CD14-positive monocyte (primary cell): Measurements from ENCODE around the gene UBASH3B. TPM values are rescaled to one million over a fixed set of nuclear protein-coding genes. Genes with fewer than 3 reads are reported as not detected.
"Not testable (repeated sequence)": the region's sequence is repeated elsewhere in the genome, so short reads cannot be mapped to it uniquely, and the experiment has no call there.

Experiments
- DNase-seq, 3 donors: peaks; one replicate each; pipeline ENCODE4 v3.0.0-alpha.2; 2011 to 2022
- H2AFZ ChIP-seq: 2 replicates; pipeline ENCODE4 v1.6.0; 2012; ENCODE audit warnings: mild to moderate bottlenecking, low read depth, low read length, inconsistent platforms; ENCODE audit not compliant: insufficient read depth, poor library complexity, severe bottlenecking
- H3K27ac ChIP-seq, 2 donors: 1 replicate in 1 of 2; 2 replicates in 1 of 2; pipeline ENCODE4 v1.5.1; 2012 to 2013; ENCODE audit warnings: low read length in 2 of 2, control low read depth in 1 of 2, inconsistent platforms in 1 of 2, low read depth in 1 of 2, mild to moderate bottlenecking in 1 of 2
- H3K27me3 ChIP-seq, 2 donors: one replicate each; pipeline versions ENCODE4 v1.6.0 to v1.6.1; 2011 to 2013; ENCODE audit warnings: low read length in 2 of 2; ENCODE audit not compliant: control insufficient read depth in 2 of 2, insufficient read depth in 2 of 2
- H3K36me3 ChIP-seq, 2 donors: replicated peaks in 1 of 2; 1 replicate in 1 of 2; 2 replicates in 1 of 2; pipeline versions ENCODE4 v1.5.1 to v1.6.1; 2012 to 2013; ENCODE audit warnings: low read length in 2 of 2, control low read depth in 1 of 2, inconsistent platforms in 1 of 2, mild to moderate bottlenecking in 1 of 2; ENCODE audit not compliant: insufficient read depth in 2 of 2, control insufficient read depth in 1 of 2
- H3K4me1 ChIP-seq, 2 donors: 1 replicate in 1 of 2; 2 replicates in 1 of 2; pipeline versions ENCODE4 v1.5.1 to v1.6.1; 2012 to 2013; ENCODE audit warnings: low read length in 2 of 2, control low read depth in 1 of 2, inconsistent platforms in 1 of 2, mild to moderate bottlenecking in 1 of 2, moderate library complexity in 1 of 2; ENCODE audit not compliant: insufficient read depth in 2 of 2, control insufficient read depth in 1 of 2
- H3K4me2 ChIP-seq: replicated peaks from 2 replicates; pipeline ENCODE3; 2012; ENCODE audit warnings: low read length, moderate library complexity, mild to moderate bottlenecking; ENCODE audit not compliant: poor library complexity, severe bottlenecking; ENCODE audit errors: extremely low read depth
- H3K4me3 ChIP-seq, 3 experiments: fragments of 200-600 bp in 1 of 3; sonication (generic) in 1 of 3; replicated peaks in 1 of 3; 1 replicate in 2 of 3; 2 replicates in 1 of 3; pipeline ENCODE4 v1.5.1; 2011 to 2013; ENCODE audit warnings: low read length in 3 of 3, mild to moderate bottlenecking in 3 of 3, control low read depth in 2 of 3, low read depth in 2 of 3, inconsistent platforms in 1 of 3, moderate library complexity in 1 of 3
- H3K79me2 ChIP-seq: 2 replicates; pipeline ENCODE4 v1.6.0; 2012; ENCODE audit warnings: mild to moderate bottlenecking, control low read depth, inconsistent platforms, low read length, moderate library complexity; ENCODE audit not compliant: insufficient read depth
- H3K9ac ChIP-seq: 2 replicates; pipeline ENCODE4 v1.6.0; 2017; ENCODE audit warnings: low read length, mild to moderate bottlenecking; ENCODE audit not compliant: insufficient read depth, poor library complexity, severe bottlenecking
- H3K9me3 ChIP-seq, 2 donors: replicated peaks in 1 of 2; 1 replicate in 1 of 2; 2 replicates in 1 of 2; pipeline versions ENCODE4 v1.5.1 to v1.6.1; 2012 to 2013; ENCODE audit warnings: low read length in 2 of 2, control low read depth in 1 of 2; ENCODE audit not compliant: control insufficient read depth in 1 of 2, insufficient read depth in 1 of 2
- H4K20me1 ChIP-seq: 2 replicates; pipeline ENCODE4 v1.6.0; 2012; ENCODE audit warnings: mild to moderate bottlenecking, low read length, control low read depth, moderate library complexity; ENCODE audit not compliant: insufficient read depth
- H3K27ac Mint-ChIP-seq, 7 donors: one replicate each; pipeline ENCODE4 v1.8.0; 2020; ENCODE audit warnings: mild to moderate bottlenecking in 7 of 7, mixed read lengths in 7 of 7, moderate library complexity in 6 of 7, inconsistent platforms in 2 of 7
- H3K27me3 Mint-ChIP-seq, 3 donors: one replicate each; pipeline ENCODE4 v1.8.0; 2021 to 2022; ENCODE audit warnings: low read depth in 3 of 3, mild to moderate bottlenecking in 3 of 3, mixed read lengths in 3 of 3, moderate library complexity in 3 of 3, inconsistent platforms in 1 of 3
- H3K36me3 Mint-ChIP-seq, 2 donors: one replicate each; pipeline ENCODE4 v1.8.0; 2020; ENCODE audit warnings: mixed read lengths in 2 of 2, inconsistent platforms in 1 of 2, mild to moderate bottlenecking in 1 of 2
- H3K4me1 Mint-ChIP-seq: one replicate; pipeline ENCODE4 v1.8.0; 2020; ENCODE audit warnings: mild to moderate bottlenecking, mixed read lengths
- H3K4me3 Mint-ChIP-seq, 2 donors: one replicate each; pipeline ENCODE4 v1.8.0; 2020; ENCODE audit warnings: mild to moderate bottlenecking in 2 of 2, mixed read lengths in 2 of 2, moderate library complexity in 1 of 2
- H3K9me3 Mint-ChIP-seq, 7 donors: one replicate each; pipeline ENCODE4 v1.8.0; 2020 to 2022; ENCODE audit warnings: mixed read lengths in 7 of 7, mild to moderate bottlenecking in 6 of 7, moderate library complexity in 6 of 7, inconsistent platforms in 2 of 7
- CTCF ChIP-seq: fragments of 200-600 bp; IDR thresholded peaks from one replicate; pipeline ENCODE4 v1.8.0; 2022; ENCODE audit warnings: antibody characterized with exemption, mild to moderate bottlenecking
- WGBS: methylation state at CpG from one replicate; pipeline ENCODE4 v1.1.5; 2013; ENCODE audit warnings: missing lambda C conversion rate; ENCODE audit not compliant: insufficient coverage; 5-methylcytosine and 5-hydroxymethylcytosine counted together
- intact Hi-C, 2 donors: fragments of 100-400 bp; cut with micrococcal nuclease; formaldehyde crosslinking; loops; one replicate each; pipeline versions ENCODE4 v1.15.0 to v1.15.1; 2023
- polyA plus RNA-seq, 3 donors: library from polyadenylated mRNA; depleted of rRNA in 1 of 3; unstranded in 2 of 3; stranded (reverse) in 1 of 3; fragments of 300-500 nt in 2 of 3; fragments of >200 nt in 1 of 3; fragmentation: Illumina TruSeq in 2 of 3; gene quantifications; 1 replicate in 2 of 3; 2 replicates in 1 of 3; pipeline ENCODE4 v1.2.3, GENCODE V29; 2012 to 2021

UBASH3B gene
- polyA plus RNA-seq, 3 donors: 3.3 to 13.5 (median 7.1) TPM

- H3K9me3 ChIP-seq: no peaks in the 10 kb centered on the region
- no peaks in the 10 kb centered on the region for H4K20me1 ChIP-seq
- Mint-ChIP-seq H3K9me3 (peaks cover 0 to 2% (median 0%) of the 10 kb centered on the region in 7 donors), H3K36me3 (no peaks in the 10 kb centered on the region), H3K4me3 (peak overlapping the region in 1 of 2 donors; percentile 44), H3K27me3 (peaks cover 5 to 9% (median 8%) of the 10 kb centered on the region in 3 donors), H3K27ac (no peak overlapping the region), H3K4me1 (peaks cover 31% of the 10 kb centered on the region)
- no peak for TF ChIP-seq CTCF
- no peak overlapping the region for H3K4me3 ChIP-seq
- no peak overlapping the region for H2AFZ ChIP-seq
- H3K36me3 ChIP-seq: no peaks in the 10 kb centered on the region
- no peak overlapping the region for H3K27ac ChIP-seq
- WGBS: 94% methylated on average over 2 of the region's 3 CpGs
- H3K4me2 ChIP-seq: no peak overlapping the region
- H3K27me3 ChIP-seq: peaks cover 0 to 2% of the 10 kb centered on the region in 2 donors
- H3K79me2 ChIP-seq: no peaks in the 10 kb centered on the region
- DNase-seq: no peak
- intact Hi-C loops: loop anchor here in 1 of 2 donors (5.0 kb wide), 2 partner anchors 161 to 201 kb away; partner anchors contain the start of gene HSPA8
- H3K4me1 ChIP-seq: peaks cover 24 to 34% of the 10 kb centered on the region in 2 donors
- H3K9ac ChIP-seq: no peak overlapping the region
Observed at GRCh38 chr11:122861631-122862030, 206.1 kb downstream of the UBASH3B start.

GRCh38 chr11:122862091-122862490 lies 206.6 kb downstream of the UBASH3B start:
- Mint-ChIP-seq H3K4me3 (peak overlapping the region in 1 of 2 donors; percentile 44), H3K27me3 (peaks cover 5 to 9% (median 8%) of the 10 kb centered on the region in 3 donors), H3K36me3 (peaks cover under 1% of the 10 kb centered on the region in 2 donors), H3K27ac (no peak overlapping the region), H3K9me3 (peaks cover 0 to 2% (median 0%) of the 10 kb centered on the region in 7 donors), H3K4me1 (peaks cover 27% of the 10 kb centered on the region)
- no peaks in the 10 kb centered on the region for H3K36me3 ChIP-seq
- H3K79me2 ChIP-seq: no peaks in the 10 kb centered on the region
- DNase-seq: no peak
- no peak overlapping the region for H3K4me2 ChIP-seq
- H3K4me1 ChIP-seq: peaks cover 21 to 31% of the 10 kb centered on the region in 2 donors
- intact Hi-C loops: loop anchor here in 1 of 2 donors (5.0 kb wide), 2 partner anchors 160 to 200 kb away; partner anchors contain the start of gene HSPA8
- H3K27me3 ChIP-seq: peaks cover 0 to 2% of the 10 kb centered on the region in 2 donors
- no peak overlapping the region for H3K4me3 ChIP-seq
- WGBS: no CpG with 5 or more reads among the region's 1 CpG
- H2AFZ ChIP-seq: no peak overlapping the region
- no peak overlapping the region for H3K9ac ChIP-seq
- TF ChIP-seq CTCF: no peak
- H3K27ac ChIP-seq: no peak overlapping the region
- no peaks in the 10 kb centered on the region for H4K20me1 ChIP-seq
- no peaks in the 10 kb centered on the region for H3K9me3 ChIP-seq

GRCh38 chr11:122863154-122863553 lies 207.6 kb downstream of the UBASH3B start:
- no CpG with 5 or more reads among the region's 1 CpG for WGBS
- H3K27me3 ChIP-seq, H3K36me3 ChIP-seq, H4K20me1 ChIP-seq, H3K9me3 ChIP-seq, H3K9ac ChIP-seq, H3K79me2 ChIP-seq, H3K4me3 ChIP-seq, H3K4me2 ChIP-seq, H3K9me3 Mint-ChIP-seq, H2AFZ ChIP-seq, DNase-seq, H3K27ac ChIP-seq, H3K27me3 Mint-ChIP-seq: not testable (repeated sequence)
- Mint-ChIP-seq H3K36me3 (peaks cover 11% of the 10 kb centered on the region in 2 donors), H3K4me1 (peaks cover 21% of the 10 kb centered on the region), H3K27ac (peak overlapping the region in 1 of 7 donors; percentile 15), H3K4me3 (peak overlapping the region in 1 of 2 donors; percentile 21)
- peaks cover 15 to 23% of the 10 kb centered on the region in 2 donors for H3K4me1 ChIP-seq
- intact Hi-C loops: loop anchor here in 1 of 2 donors (5.0 kb wide), 2 partner anchors 159 to 199 kb away; partner anchors contain the start of gene HSPA8
